ENCODE results near the gene AQP9. TPM values are rescaled to one million over a fixed set of nuclear protein-coding genes. Genes with fewer than 3 reads are reported as not detected.

The AQP9 gene
- total RNA-seq, 1 donor from 2014 or later = not detected

DNA sequence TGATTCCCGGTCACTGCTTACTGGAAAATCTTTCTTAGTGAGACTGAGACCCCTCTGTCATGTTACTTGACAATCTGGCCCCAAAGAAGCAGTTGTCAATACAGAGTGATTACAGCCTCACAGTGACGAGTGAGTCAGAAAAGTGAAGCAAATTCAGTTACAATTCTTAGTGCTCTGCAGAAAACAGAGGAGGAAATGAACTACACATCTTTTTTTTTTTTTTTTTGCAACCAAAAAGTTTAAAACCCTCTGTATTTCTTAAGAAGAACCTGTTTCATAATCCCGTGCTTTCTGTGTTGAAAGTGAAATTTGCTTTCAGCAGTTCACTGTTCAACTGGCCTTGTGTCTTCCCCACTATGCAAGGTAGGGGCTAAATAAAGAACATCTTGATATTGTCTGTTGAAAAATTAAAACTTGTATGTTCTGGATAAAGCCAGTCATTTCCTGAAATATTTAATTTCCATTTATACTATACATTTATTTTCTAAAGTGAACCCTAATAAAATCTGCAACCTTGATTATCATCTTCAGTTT is 1.9 kb downstream of the AQP9 start:
- Mint-ChIP-seq H3K9me3 (no peaks in the 10 kb centered on the region), H3K27me3 (ENCODE audit: low read depth) (peaks cover 8% of the 10 kb centered on the region), H3K4me3 (no peak overlapping the region), H3K27ac (ENCODE audit: unreplicated experiment) (no peak overlapping the region), H3K36me3 (ENCODE audit: low read depth) (no peaks in the 10 kb centered on the region), H3K4me1 (no peaks in the 10 kb centered on the region)
- DNase-seq (ENCODE audit: low read depth, low spot score) = no peak
- no peak for TF ChIP-seq CTCF (conservative IDR thresholded peaks at IDR 0.05)

GRCh38 chr15:58141894-58142293 is 3.7 kb downstream of the AQP9 start:
- H3K36me3 Mint-ChIP-seq (ENCODE audit: low read depth) = no peaks in the 10 kb centered on the region
- H3K27me3 Mint-ChIP-seq (ENCODE audit: low read depth) = no peaks in the 10 kb centered on the region
- TF ChIP-seq CTCF (conservative IDR thresholded peaks at IDR 0.05) = no peak
- no peaks in the 10 kb centered on the region for H3K9me3 Mint-ChIP-seq
- no peaks in the 10 kb centered on the region for H3K4me1 Mint-ChIP-seq
- no peak for DNase-seq (ENCODE audit: low read depth, low spot score)
- H3K27ac Mint-ChIP-seq (ENCODE audit: unreplicated experiment) = no peak overlapping the region
- H3K4me3 Mint-ChIP-seq = no peak overlapping the region

GRCh38 chr15:58142827-58143461 is 4.8 kb downstream of the AQP9 start:
- Mint-ChIP-seq H3K27me3 (ENCODE audit: low read depth) (no peaks in the 10 kb centered on the region), H3K27ac (ENCODE audit: unreplicated experiment) (no peak overlapping the region), H3K4me1 (no peaks in the 10 kb centered on the region), H3K36me3 (ENCODE audit: low read depth) (no peaks in the 10 kb centered on the region), H3K4me3 (no peak overlapping the region), H3K9me3 (no peaks in the 10 kb centered on the region)
- no peak for DNase-seq (ENCODE audit: low read depth, low spot score)
- no peak for TF ChIP-seq CTCF (conservative IDR thresholded peaks at IDR 0.05)

DNA sequence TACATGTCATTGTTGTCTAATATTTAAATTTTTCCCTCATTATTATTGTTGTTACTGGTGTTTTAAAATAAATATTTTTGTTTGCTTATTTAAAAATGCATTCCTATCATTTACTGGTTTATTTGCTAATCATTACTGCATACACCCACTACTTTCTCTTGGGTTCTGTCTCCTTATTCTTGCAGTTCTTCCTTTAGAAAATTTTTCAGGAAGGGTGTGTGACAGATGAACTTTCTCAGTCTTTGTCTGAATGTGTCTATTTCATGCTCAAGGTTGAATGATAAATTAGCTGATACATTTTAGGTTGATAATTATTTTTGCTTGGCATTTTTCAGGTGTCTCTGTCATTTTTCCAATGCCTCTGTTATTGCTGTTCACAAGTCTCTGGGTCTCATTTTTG is 7.4 kb downstream of the AQP9 start:
- Mint-ChIP-seq H3K27me3 (ENCODE audit: low read depth) (no peaks in the 10 kb centered on the region), H3K4me3 (no peak overlapping the region), H3K9me3 (no peaks in the 10 kb centered on the region), H3K4me1 (no peaks in the 10 kb centered on the region), H3K27ac (ENCODE audit: unreplicated experiment) (no peak overlapping the region), H3K36me3 (ENCODE audit: low read depth) (no peaks in the 10 kb centered on the region)
- no peak for TF ChIP-seq CTCF (conservative IDR thresholded peaks at IDR 0.05)
- DNase-seq (ENCODE audit: low read depth, low spot score) = no peak

DNA sequence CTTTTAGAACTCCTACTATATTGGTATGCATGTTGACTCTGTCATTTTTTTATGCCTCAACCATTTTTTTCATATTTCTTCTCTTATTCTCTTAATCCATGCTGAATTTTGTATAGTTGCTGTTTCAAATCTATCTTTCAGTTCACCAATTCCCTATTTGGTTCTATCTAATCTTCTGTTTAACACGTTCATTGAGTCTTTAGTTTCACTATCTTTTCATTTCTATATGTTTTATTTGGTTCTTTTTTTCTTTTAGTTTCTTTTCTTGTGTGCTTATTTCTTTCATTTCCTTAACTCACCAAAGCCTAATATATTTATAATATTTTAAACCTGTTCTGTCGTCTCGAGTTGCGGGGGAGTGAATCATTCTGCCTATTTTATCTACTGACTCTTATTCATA is 8.0 kb downstream of the AQP9 start:
- H3K27ac Mint-ChIP-seq (ENCODE audit: unreplicated experiment) = no peak overlapping the region
- H3K36me3 Mint-ChIP-seq (ENCODE audit: low read depth) = no peaks in the 10 kb centered on the region

More for the DNA sequence above, 8.0 kb downstream of the AQP9 start:
- no peak for DNase-seq (ENCODE audit: low read depth, low spot score)
- no peak for TF ChIP-seq CTCF (conservative IDR thresholded peaks at IDR 0.05)
- Mint-ChIP-seq H3K27me3 (ENCODE audit: low read depth) (no peaks in the 10 kb centered on the region), H3K4me1 (no peaks in the 10 kb centered on the region), H3K4me3 (no peak overlapping the region), H3K9me3 (no peaks in the 10 kb centered on the region)
